T follicular helper cell (primary cell): ENCODE results near the gene CARMIL1.

Source experiments
- DNase-seq: peaks from one replicate; pipeline ENCODE4 v3.0.0-alpha.2; 2020; ENCODE audit warnings: low read depth

The CARMIL1 gene

GRCh38 chr6:25336996-25337395, 57.8 kb downstream of the CARMIL1 start:
- no peak for DNase-seq

- DNase-seq, result no peak
Measured at GRCh38 chr6:25337431-25337830, 58.3 kb downstream of the CARMIL1 start.

- DNase-seq, result no peak
Measured at GRCh38 chr6:25340431-25341202, 61.4 kb downstream of the CARMIL1 start.

GRCh38 chr6:25341203-25341552, 62.0 kb downstream of the CARMIL1 start:
- no peak for DNase-seq

GRCh38 chr6:25341923-25342619, 62.9 kb downstream of the CARMIL1 start:
- DNase-seq, result no peak

- DNase-seq, result no peak
Measured at GRCh38 chr6:25342802-25343201, 63.6 kb downstream of the CARMIL1 start.

- DNase-seq, result no peak
Measured at GRCh38 chr6:25343984-25344383, 64.8 kb downstream of the CARMIL1 start.

- no peak for DNase-seq
Measured at GRCh38 chr6:25344827-25345226, 65.7 kb downstream of the CARMIL1 start.

- DNase-seq, result no peak
Measured at GRCh38 chr6:25346064-25346463, 66.9 kb downstream of the CARMIL1 start.

- DNase-seq, result no peak
Measured at GRCh38 chr6:25350573-25350972, 71.4 kb downstream of the CARMIL1 start.

GRCh38 chr6:25351485-25351884, 72.3 kb downstream of the CARMIL1 start:
- DNase-seq, result no peak

- DNase-seq, result no peak
Measured at GRCh38 chr6:25352285-25352684, 73.1 kb downstream of the CARMIL1 start.

GRCh38 chr6:25354078-25354932, 75.1 kb downstream of the CARMIL1 start:
- DNase-seq, result no peak

GRCh38 chr6:25359191-25359861, 80.2 kb downstream of the CARMIL1 start:
- DNase-seq, result no peak

GRCh38 chr6:25359891-25360290, 80.7 kb downstream of the CARMIL1 start:
- DNase-seq, result no peak

- no peak for DNase-seq
Measured at GRCh38 chr6:25360621-25361020, 81.4 kb downstream of the CARMIL1 start.

GRCh38 chr6:25363427-25363826, 84.3 kb downstream of the CARMIL1 start:
- DNase-seq, result no peak

- DNase-seq, result no peak
Measured at GRCh38 chr6:25365154-25365553, 86.0 kb downstream of the CARMIL1 start.

- peak; percentile 18 for DNase-seq
Measured at GRCh38 chr6:25366903-25367545, 87.8 kb downstream of the CARMIL1 start.

- no peak for DNase-seq
Measured at GRCh38 chr6:25369036-25369432, 89.9 kb downstream of the CARMIL1 start.

GRCh38 chr6:25369433-25370177, 90.4 kb downstream of the CARMIL1 start:
- no peak for DNase-seq
